ENCODE measurements around the gene DCLK1. TPM values are rescaled to one million over a fixed set of nuclear protein-coding genes. Genes with fewer than 3 reads are reported as not detected.

DCLK1 gene
- total RNA-seq, 1 donor from 2014 or later = 7.9 TPM

GRCh38 chr13:36089130-36089647 is 42.0 kb downstream of the DCLK1 start:
- Mint-ChIP-seq H3K27me3 (ENCODE audit: low read depth) (peaks cover 43% of the 10 kb centered on the region), H3K4me3 (ENCODE audit: unreplicated experiment) (no peak overlapping the region), H3K27ac (ENCODE audit: unreplicated experiment) (no peak overlapping the region), H3K9me3 (ENCODE audit: low read depth) (peaks cover 2% of the 10 kb centered on the region), H3K4me1 (ENCODE audit: low read depth) (peaks cover 3% of the 10 kb centered on the region), H3K36me3 (ENCODE audit: low read depth) (peaks cover 5% of the 10 kb centered on the region)
- DNase-seq (ENCODE audit: low spot score) = no peak
- no peak for TF ChIP-seq CTCF (IDR thresholded peaks at IDR 0.05)

- no peak for DNase-seq (ENCODE audit: low spot score)
- H3K36me3 Mint-ChIP-seq (ENCODE audit: low read depth) = peaks cover 5% of the 10 kb centered on the region
- H3K4me3 Mint-ChIP-seq (ENCODE audit: unreplicated experiment) = no peak overlapping the region
- H3K9me3 Mint-ChIP-seq (ENCODE audit: low read depth) = peaks cover 2% of the 10 kb centered on the region
- peaks cover 46% of the 10 kb centered on the region for H3K27me3 Mint-ChIP-seq (ENCODE audit: low read depth)
- no peak overlapping the region for H3K27ac Mint-ChIP-seq (ENCODE audit: unreplicated experiment)
- H3K4me1 Mint-ChIP-seq (ENCODE audit: low read depth) = peaks cover 3% of the 10 kb centered on the region
- TF ChIP-seq CTCF (IDR thresholded peaks at IDR 0.05) = no peak
Measured at GRCh38 chr13:36088463-36088862, 42.7 kb downstream of the DCLK1 start.

GRCh38 chr13:36088001-36088400 is 43.2 kb downstream of the DCLK1 start:
- DNase-seq (ENCODE audit: low spot score) = no peak
- peaks cover 49% of the 10 kb centered on the region for H3K27me3 Mint-ChIP-seq (ENCODE audit: low read depth)

GRCh38 chr13:36086117-36086516 is 45.1 kb downstream of the DCLK1 start:
- Mint-ChIP-seq H3K9me3 (ENCODE audit: low read depth) (no peaks in the 10 kb centered on the region), H3K36me3 (ENCODE audit: low read depth) (peaks cover 5% of the 10 kb centered on the region), H3K4me1 (ENCODE audit: low read depth) (peaks cover 3% of the 10 kb centered on the region), H3K4me3 (ENCODE audit: unreplicated experiment) (no peak overlapping the region), H3K27me3 (ENCODE audit: low read depth) (peaks cover 40% of the 10 kb centered on the region), H3K27ac (ENCODE audit: unreplicated experiment) (no peak overlapping the region)
- no peak for DNase-seq (ENCODE audit: low spot score)
- TF ChIP-seq CTCF (IDR thresholded peaks at IDR 0.05) = no peak

More at GRCh38 chr13:36088001-36088400, 43.2 kb downstream of the DCLK1 start:
- no peak overlapping the region for H3K27ac Mint-ChIP-seq (ENCODE audit: unreplicated experiment)
- no peak overlapping the region for H3K4me3 Mint-ChIP-seq (ENCODE audit: unreplicated experiment)
- H3K36me3 Mint-ChIP-seq (ENCODE audit: low read depth) = peaks cover 5% of the 10 kb centered on the region
- no peak for TF ChIP-seq CTCF (IDR thresholded peaks at IDR 0.05)
- H3K9me3 Mint-ChIP-seq (ENCODE audit: low read depth) = peaks cover 2% of the 10 kb centered on the region
- peaks cover 3% of the 10 kb centered on the region for H3K4me1 Mint-ChIP-seq (ENCODE audit: low read depth)

- no peaks in the 10 kb centered on the region for H3K9me3 Mint-ChIP-seq (ENCODE audit: low read depth)
- no peak overlapping the region for H3K27ac Mint-ChIP-seq (ENCODE audit: unreplicated experiment)
- H3K27me3 Mint-ChIP-seq (ENCODE audit: low read depth) = peaks cover 33% of the 10 kb centered on the region
- TF ChIP-seq CTCF (IDR thresholded peaks at IDR 0.05) = no peak
- no peak overlapping the region for H3K4me3 Mint-ChIP-seq (ENCODE audit: unreplicated experiment)
- H3K4me1 Mint-ChIP-seq (ENCODE audit: low read depth) = no peaks in the 10 kb centered on the region
- H3K36me3 Mint-ChIP-seq (ENCODE audit: low read depth) = peaks cover 2% of the 10 kb centered on the region
- DNase-seq (ENCODE audit: low spot score) = no peak
Measured at GRCh38 chr13:36084131-36084530, 47.1 kb downstream of the DCLK1 start.
